CD4-positive, alpha-beta T cell (primary cell): Measurements from ENCODE around the gene EIF3I. TPM values are rescaled to one million over a fixed set of nuclear protein-coding genes. Genes with fewer than 3 reads are reported as not detected.
A peak's percentile ranks its signal among the peaks of the same experiment; 100 is the strongest.

Experiments
- ATAC-seq: fragments of 200-7000 bp; cut with Tn5 transposase; one replicate; pipeline ENCODE4 v1.10.0; 2022; ENCODE audit warnings: mild to moderate bottlenecking; ENCODE audit not compliant: poor library complexity
- CTCF ChIA-PET: fragments of 350-600 bp; sonication (Branson Sonifier 250); formaldehyde crosslinking; loops from one replicate; lab custom pipeline; 2021; ENCODE audit warnings: antibody characterized with exemption, inconsistent platforms; lab: Charles Lee
- POLR2A ChIA-PET: fragments of 350-600 bp; sonication (Branson Sonifier 250); formaldehyde crosslinking; loops from one replicate; lab custom pipeline; 2021; ENCODE audit warnings: antibody characterized with exemption, inconsistent platforms; lab: Charles Lee
- DNase-seq, 14 experiments: peaks; one replicate each; pipeline ENCODE4 v3.0.0-alpha.2; 2013 to 2020; ENCODE audit warnings: mixed read lengths in 2 of 14
- H3K27ac ChIP-seq, 2 donors: one replicate each; pipeline versions ENCODE4 v1.5.1 to v1.7.0; 2013; ENCODE audit warnings: low read length in 2 of 2, low read depth in 1 of 2, mild to moderate bottlenecking in 1 of 2
- H3K27me3 ChIP-seq, 2 experiments: 1 replicate in 1 of 2; 2 replicates in 1 of 2; pipeline versions ENCODE4 v1.6.1 to v1.7.0; 2013; ENCODE audit warnings: low read length in 2 of 2, control low read depth in 1 of 2, mild to moderate bottlenecking in 1 of 2, moderate library complexity in 1 of 2; ENCODE audit not compliant: insufficient read depth in 2 of 2, control insufficient read depth in 1 of 2
- H3K36me3 ChIP-seq: one replicate; pipeline ENCODE4 v1.6.1; 2013; ENCODE audit warnings: low read length, control low read depth; ENCODE audit not compliant: insufficient read depth
- H3K4me1 ChIP-seq: one replicate; pipeline ENCODE4 v1.6.1; 2013; ENCODE audit warnings: low read length, control low read depth; ENCODE audit not compliant: insufficient read depth
- H3K4me3 ChIP-seq: one replicate; pipeline ENCODE4 v1.5.1; 2013; ENCODE audit warnings: mild to moderate bottlenecking, low read length, moderate library complexity
- H3K9me3 ChIP-seq, 2 experiments: 1 replicate in 1 of 2; 2 replicates in 1 of 2; pipeline versions ENCODE4 v1.6.1 to v1.7.0; 2013; ENCODE audit warnings: low read length in 2 of 2, mild to moderate bottlenecking in 2 of 2, control low read depth in 1 of 2, moderate library complexity in 1 of 2; ENCODE audit not compliant: control insufficient read depth in 1 of 2, insufficient read depth in 1 of 2
- H3K27ac Mint-ChIP-seq: one replicate; pipeline ENCODE4 v1.8.0; 2020; ENCODE audit warnings: mixed read lengths
- H3K27me3 Mint-ChIP-seq: one replicate; pipeline ENCODE4 v1.8.0; 2021; ENCODE audit warnings: mixed read lengths
- H3K36me3 Mint-ChIP-seq: one replicate; pipeline ENCODE4 v1.8.0; 2021; ENCODE audit warnings: low read depth, mixed read lengths
- H3K4me1 Mint-ChIP-seq: one replicate; pipeline ENCODE4 v1.8.0; 2021; ENCODE audit warnings: low read depth, mixed read lengths
- H3K4me3 Mint-ChIP-seq: one replicate; pipeline ENCODE4 v1.8.0; 2020; ENCODE audit warnings: mild to moderate bottlenecking, mixed read lengths
- H3K9me3 Mint-ChIP-seq: one replicate; pipeline ENCODE4 v1.8.0; 2020; ENCODE audit warnings: mixed read lengths
- CTCF ChIP-seq: fragments of 200-600 bp; IDR thresholded peaks from one replicate; pipeline ENCODE4 v1.8.0; 2022; ENCODE audit warnings: antibody characterized with exemption, mild to moderate bottlenecking
- intact Hi-C, 2 experiments: fragments of 100-400 bp; cut with DNase I in 1 of 2; cut with micrococcal nuclease in 1 of 2; formaldehyde crosslinking; loops; one replicate each; pipeline versions ENCODE4 v1.15.1 to v1.9.0; 2023 to 2025; cut with DNase I, micrococcal nuclease
- total RNA-seq, 174 experiments: library from RNA in 2 of 174; stranded (reverse) in 2 of 174; gene quantifications; one replicate each; pipeline ENCODE4 v1.2.3 and lab custom pipeline; 2021 to 2026

Gene EIF3I
- total RNA-seq, 2 experiments from 2014 or later = 103 to 110 TPM

- Mint-ChIP-seq H3K4me1 (peaks cover 64% of the 10 kb centered on the region), H3K27me3 (no peaks in the 10 kb centered on the region), H3K27ac (peak overlapping the region; percentile 95), H3K36me3 (peaks cover 32% of the 10 kb centered on the region), H3K4me3 (peak overlapping the region; percentile 82), H3K9me3 (no peaks in the 10 kb centered on the region)
- DNase-seq (peak; percentile 51 to 92 (median 79)), ATAC-seq (peak; percentile 59)
- Histone ChIP-seq H3K4me1 (peaks cover 73% of the 10 kb centered on the region), H3K27ac (peak overlapping the region; percentile 81 to 97), H3K4me3 (peak overlapping the region; percentile 87), H3K9me3 (no peaks in the 10 kb centered on the region), H3K27me3 (no peaks in the 10 kb centered on the region), H3K36me3 (peaks cover 30% of the 10 kb centered on the region)
- intact Hi-C loops = loop anchor here (2.0 to 10.0 kb wide), 5 partner anchors 20 to 556 kb away; partner anchors contain the start of genes HDAC1 (in 1 of the 2), KPNA6 (in 1 of the 2), LCK (in 1 of the 2) and PEF1 (in 1 of the 2)
- no peak for TF ChIP-seq CTCF
- ChIA-PET CTCF (interaction anchor here (0.9 to 1.5 kb wide), 9 partner anchors 15 to 193 kb away, joined by 3 to 8 read pairs (median 3); partner anchors contain the start of gene BSDC1), POLR2A (interaction anchor here (0.5 to 3.5 kb wide), 20 partner anchors 9 to 1217 kb away, joined by 3 to 41 read pairs (median 6); partner anchors contain the start of genes BSDC1, HDAC1, KHDRBS1 and KPNA6)
Observed at GRCh38 chr1:32201011-32201855, 21.0 kb upstream of the EIF3I start.

GRCh38 chr1:32204943-32205361 lies 17.3 kb upstream of the EIF3I start:
- DNase-seq (peak in 2 of 14 experiments; percentile 2 to 46), ATAC-seq (no peak)
- H3K4me3 Mint-ChIP-seq = peak overlapping the region; percentile 48
- ChIA-PET CTCF (interaction anchor here (1.2 to 2.0 kb wide), 3 partner anchors 11 to 196 kb away, joined by 3 to 8 read pairs (median 4); no protein-coding TSS in a partner anchor), POLR2A (interaction anchor here (0.7 to 2.8 kb wide), 8 partner anchors 9 to 190 kb away, joined by 3 to 14 read pairs (median 8); partner anchors contain the start of genes BSDC1, MARCKSL1 and TMEM39B)
- H3K4me1 Mint-ChIP-seq = peaks cover 44% of the 10 kb centered on the region
- Histone ChIP-seq H3K36me3 (peaks cover 13% of the 10 kb centered on the region), H3K4me3 (peak overlapping the region; percentile 90), H3K4me1 (peaks cover 62% of the 10 kb centered on the region), H3K27ac (peak overlapping the region; percentile 33 to 49), H3K9me3 (no peaks in the 10 kb centered on the region), H3K27me3 (no peaks in the 10 kb centered on the region)
- no peaks in the 10 kb centered on the region for H3K27me3 Mint-ChIP-seq
- H3K27ac Mint-ChIP-seq = peak overlapping the region; percentile 87
- intact Hi-C loops = loop anchor here (5.0 to 10.0 kb wide), 3 partner anchors 87 to 560 kb away; partner anchors contain the start of genes HDAC1 (in 1 of the 2), KPNA6 (in 1 of the 2) and PEF1 (in 1 of the 2)
- no peaks in the 10 kb centered on the region for H3K9me3 Mint-ChIP-seq
- TF ChIP-seq CTCF = no peak
- peaks cover 23% of the 10 kb centered on the region for H3K36me3 Mint-ChIP-seq
